Ramos (cell line): ENCODE data around the gene ACAP3.

Experiments used
- in situ Hi-C: fragments of 300-500 bp; cut with MboI; formaldehyde crosslinking; loops from one replicate; pipeline ENCODE4 v1.14.3; 2022; ENCODE audit warnings: low sequenced_read_pairs; ENCODE audit not compliant: unreplicated experiment

The ACAP3 gene

GRCh38 chr1:1344655-1345361, 37.1 kb upstream of the ACAP3 start:
- in situ Hi-C loops, result no loop called here

- in situ Hi-C loops, result no loop called here
These were observed 36.2 kb upstream of the ACAP3 start for GRCh38 chr1:1343811-1344421.

GRCh38 chr1:1342584-1343115, 34.9 kb upstream of the ACAP3 start:
- in situ Hi-C loops, result no loop called here

- in situ Hi-C loops, result no loop called here
These were observed 34.4 kb upstream of the ACAP3 start for GRCh38 chr1:1342061-1342562.

GRCh38 chr1:1341549-1342021, 33.9 kb upstream of the ACAP3 start:
- in situ Hi-C loops, result no loop called here

GRCh38 chr1:1340791-1341548, 33.2 kb upstream of the ACAP3 start:
- in situ Hi-C loops, result no loop called here

GRCh38 chr1:1340185-1340584, 32.5 kb upstream of the ACAP3 start:
- in situ Hi-C loops, result no loop called here

GRCh38 chr1:1338278-1338677, 30.5 kb upstream of the ACAP3 start:
- in situ Hi-C loops, result no loop called here

GRCh38 chr1:1337793-1338147, 30.0 kb upstream of the ACAP3 start:
- in situ Hi-C loops, result no loop called here

- in situ Hi-C loops, result no loop called here
These were observed 29.4 kb upstream of the ACAP3 start for GRCh38 chr1:1336931-1337792.

- in situ Hi-C loops, result no loop called here
These were observed 28.7 kb upstream of the ACAP3 start for GRCh38 chr1:1336446-1336845.

- in situ Hi-C loops, result no loop called here
These were observed 28.1 kb upstream of the ACAP3 start for GRCh38 chr1:1335792-1336248.

- in situ Hi-C loops, result no loop called here
These were observed 27.6 kb upstream of the ACAP3 start for GRCh38 chr1:1335283-1335682.

GRCh38 chr1:1334835-1335234, 27.1 kb upstream of the ACAP3 start:
- in situ Hi-C loops, result no loop called here

- in situ Hi-C loops, result no loop called here
These were observed 26.0 kb upstream of the ACAP3 start for GRCh38 chr1:1333551-1334241.

GRCh38 chr1:1332774-1333480, 25.2 kb upstream of the ACAP3 start:
- in situ Hi-C loops, result no loop called here

- in situ Hi-C loops, result no loop called here
These were observed 24.5 kb upstream of the ACAP3 start for GRCh38 chr1:1332031-1332755.
